Left renal cortex interstitium (tissue), 4 donors: ENCODE data around the gene RHCE. TPM values are rescaled to one million over a fixed set of nuclear protein-coding genes. Genes with fewer than 3 reads are reported as not detected.
"Not testable (repeated sequence)": the region's sequence is repeated elsewhere in the genome, so short reads cannot be mapped to it uniquely, and the experiment has no call there.

Experiments used
- DNase-seq, 4 donors: peaks; one replicate each; pipeline ENCODE4 v3.0.0-alpha.2; 2013; ENCODE audit warnings: low read depth in 4 of 4, low spot score in 2 of 4, missing footprints in 1 of 4
- polyA plus RNA-seq, 4 donors: library from polyadenylated mRNA; unstranded; fragments of 120-200 nt; gene quantifications; one replicate each; pipeline ENCODE4 v1.2.1, GENCODE V29; 2013; ENCODE audit not compliant: insufficient read length in 4 of 4

Gene RHCE
- polyA plus RNA-seq = 1 to 10 TPM in 1 of 4 donors, under 1 TPM in 3; 0.56 to 1.9 (median 0.86) TPM

- DNase-seq = not testable (repeated sequence)
Measured at GRCh38 chr1:25420715-25421114, at the start of gene RHCE. Gene RHCE (minus strand): TSS chr1:25420825. CDS start chr1:25420786, 39 bp downstream.

DNA sequence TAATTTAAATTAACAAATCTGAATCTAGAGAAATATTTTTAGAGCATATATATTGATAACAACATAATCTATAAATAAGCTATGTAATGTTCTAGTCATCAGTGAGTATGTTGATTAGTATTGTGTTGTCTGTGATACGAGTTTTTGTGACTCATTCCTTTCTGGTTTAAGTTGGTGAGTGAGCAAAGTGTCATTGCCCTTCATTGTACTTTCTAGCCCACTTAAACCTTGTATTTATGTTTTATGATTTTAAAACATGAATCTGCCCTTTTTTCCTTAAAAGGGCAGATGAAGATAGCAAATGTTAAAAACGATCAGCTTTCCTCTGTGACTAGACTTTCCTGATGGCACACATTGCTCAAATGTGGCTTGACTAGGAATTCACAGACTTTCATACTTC, 48.6 kb upstream of the RHCE start:
- no peak for DNase-seq

DNA sequence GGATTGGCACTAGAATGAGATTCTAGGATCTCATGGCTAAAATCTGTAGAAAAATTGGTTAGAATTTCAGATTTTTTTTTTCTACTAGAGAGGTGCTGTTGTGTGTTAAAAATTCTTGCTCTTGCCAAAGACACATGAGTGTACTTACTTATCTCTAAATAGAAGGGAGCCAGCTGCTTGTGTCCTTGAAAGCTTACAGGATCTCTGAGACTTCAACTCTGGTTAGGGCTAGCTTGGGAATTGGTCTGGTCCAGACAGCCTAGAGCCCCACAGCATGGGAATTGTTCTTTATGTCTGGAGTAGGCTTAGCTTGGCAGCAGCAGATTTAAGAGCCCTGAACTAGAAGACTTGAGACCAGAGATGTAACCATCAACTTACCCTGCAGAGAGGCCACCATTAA, 47.4 kb upstream of the RHCE start:
- no peak for DNase-seq

- DNase-seq = no peak
Measured at GRCh38 chr1:25467616-25468015, 47.0 kb upstream of the RHCE start.

- no peak for DNase-seq
Measured at GRCh38 chr1:25467193-25467592, 46.6 kb upstream of the RHCE start.

GRCh38 chr1:25462732-25463131, 42.1 kb upstream of the RHCE start:
- DNase-seq = no peak

DNA sequence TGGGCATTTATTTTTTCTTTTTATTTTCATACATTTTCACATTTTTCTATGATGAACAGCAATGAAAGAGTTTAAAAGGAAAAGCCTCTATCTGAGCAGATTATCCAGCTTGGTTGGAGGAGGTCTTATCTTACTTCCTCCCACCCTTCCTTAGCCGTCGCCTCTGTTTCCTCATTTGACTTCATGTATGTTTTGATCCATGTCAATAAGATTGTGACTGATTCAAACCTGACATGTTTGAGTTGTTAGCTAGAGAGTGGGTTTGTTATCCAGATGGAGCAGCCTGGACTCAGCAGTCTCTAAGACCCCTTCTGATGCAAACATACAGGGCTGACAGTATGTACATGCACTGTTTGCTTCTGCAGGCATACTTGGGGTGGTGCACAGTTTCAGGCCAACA, 41.2 kb upstream of the RHCE start:
- DNase-seq = no peak

GRCh38 chr1:25460816-25461215, 40.2 kb upstream of the RHCE start:
- not testable (repeated sequence) for DNase-seq

DNA sequence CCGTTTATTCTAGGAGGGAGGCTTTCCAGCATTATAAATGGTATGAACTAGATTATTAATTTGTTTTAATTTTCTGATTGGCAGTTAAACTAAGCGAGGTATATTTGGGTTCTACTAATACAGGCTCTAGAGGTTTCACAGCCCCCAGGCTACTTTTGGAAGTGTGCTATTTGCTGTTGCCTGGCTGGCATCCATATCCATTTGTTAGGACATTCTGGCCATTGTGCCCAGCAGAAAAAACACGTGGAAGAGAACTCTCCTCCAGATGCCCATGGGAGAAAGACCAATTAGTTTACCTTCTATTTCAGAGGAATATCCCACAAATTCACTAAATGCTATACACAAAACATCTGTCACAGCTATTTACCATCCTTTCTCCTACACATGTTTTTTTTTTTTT, 39.4 kb upstream of the RHCE start:
- no peak for DNase-seq

GRCh38 chr1:25458541-25459298, 38.1 kb upstream of the RHCE start:
- no peak for DNase-seq

- DNase-seq = no peak
Measured at GRCh38 chr1:25456502-25456901, 35.9 kb upstream of the RHCE start.

DNA sequence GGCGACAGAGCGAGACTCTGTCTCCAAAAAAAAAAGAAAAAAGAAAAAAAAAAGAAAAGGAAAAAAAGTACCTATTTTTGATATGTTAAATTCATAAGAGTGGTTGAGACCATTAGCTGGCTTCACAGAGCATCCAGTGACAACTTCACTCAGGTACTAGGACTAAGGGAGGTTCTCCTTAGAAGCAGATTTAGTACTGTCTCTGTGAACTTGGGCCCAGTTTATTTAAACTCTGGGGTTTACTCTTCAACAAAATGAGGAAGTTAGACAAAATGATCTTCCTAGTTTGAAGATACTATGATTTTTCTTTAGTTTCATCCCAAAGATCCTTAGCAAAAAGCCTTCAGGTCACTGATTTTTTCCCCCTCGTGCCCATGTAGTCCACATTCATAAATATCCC, 31.3 kb upstream of the RHCE start:
- no peak for DNase-seq

DNA sequence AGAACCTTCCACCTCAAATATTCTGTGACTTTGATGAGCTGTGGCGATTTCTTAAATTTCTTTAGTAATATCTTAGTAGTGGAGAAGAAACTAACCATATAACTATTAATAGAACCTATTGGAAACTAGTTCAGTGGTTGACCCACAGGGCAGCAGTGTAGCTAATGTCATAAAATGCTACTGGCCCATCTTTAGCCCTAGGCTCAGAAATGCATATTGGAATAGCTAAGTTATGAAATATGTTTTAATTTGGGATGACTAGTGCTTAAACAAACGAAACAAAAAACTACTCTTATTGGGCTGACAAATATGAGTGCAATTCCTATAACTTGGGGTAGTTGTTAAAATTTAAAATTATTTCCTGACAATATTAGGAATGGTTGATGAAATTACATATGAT, 30.3 kb upstream of the RHCE start:
- DNase-seq = no peak

- no peak for DNase-seq
Measured at GRCh38 chr1:25447547-25447946, 26.9 kb upstream of the RHCE start.

GRCh38 chr1:25445993-25446538, 25.4 kb upstream of the RHCE start:
- DNase-seq = no peak

GRCh38 chr1:25444604-25445003, 24.0 kb upstream of the RHCE start:
- DNase-seq = not testable (repeated sequence)

DNA sequence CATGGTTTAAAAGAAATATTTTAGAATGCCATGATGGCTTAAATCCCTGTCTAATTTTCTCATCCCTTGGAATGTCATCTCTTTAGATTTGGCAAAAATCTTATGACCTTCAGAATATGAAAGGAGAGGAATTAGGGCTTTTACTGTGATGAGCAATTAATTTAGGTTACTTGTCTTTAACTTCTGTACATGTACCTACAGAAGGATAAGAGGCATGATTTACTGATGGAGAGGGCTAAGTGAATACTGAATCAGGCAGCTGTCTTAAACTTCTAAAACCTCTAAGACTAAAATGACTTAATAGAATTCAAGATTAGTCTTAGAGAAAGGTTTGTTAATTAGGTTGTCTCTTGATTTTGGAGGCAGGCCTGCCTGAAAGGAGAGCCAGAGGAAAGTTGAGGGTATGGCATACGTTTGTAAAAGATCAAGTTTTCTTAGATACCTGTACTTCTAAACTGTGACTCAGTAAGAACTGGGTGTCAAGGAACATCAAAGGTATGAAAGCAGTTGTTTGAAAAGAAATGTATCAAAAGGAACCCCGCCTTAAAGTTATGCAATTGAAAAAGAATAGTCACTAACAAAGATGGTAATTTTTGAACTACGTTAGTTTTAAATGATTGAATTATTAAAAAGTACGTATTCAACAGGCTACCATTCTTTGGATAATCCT, 22.5 kb upstream of the RHCE start:
- no peak for DNase-seq

DNA sequence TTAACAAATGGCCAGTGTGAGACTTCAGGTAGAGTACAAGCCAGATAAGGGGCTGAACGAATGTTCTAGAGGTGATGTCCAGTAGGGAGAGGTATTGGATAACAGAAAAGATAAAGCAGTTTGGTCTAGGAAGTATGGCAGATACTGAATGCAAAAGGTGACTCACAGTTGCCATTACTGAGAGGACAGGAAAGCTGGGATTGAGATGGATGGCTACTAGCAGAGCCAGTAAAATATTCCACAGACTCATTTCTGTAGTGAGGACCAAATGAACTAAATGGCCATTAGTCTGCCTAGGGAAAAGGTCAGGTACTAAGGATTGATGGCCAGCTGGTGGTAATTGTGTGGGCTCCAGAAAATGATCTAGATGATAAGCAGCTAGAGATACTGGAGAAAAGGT, 21.6 kb upstream of the RHCE start:
- no peak for DNase-seq

DNA sequence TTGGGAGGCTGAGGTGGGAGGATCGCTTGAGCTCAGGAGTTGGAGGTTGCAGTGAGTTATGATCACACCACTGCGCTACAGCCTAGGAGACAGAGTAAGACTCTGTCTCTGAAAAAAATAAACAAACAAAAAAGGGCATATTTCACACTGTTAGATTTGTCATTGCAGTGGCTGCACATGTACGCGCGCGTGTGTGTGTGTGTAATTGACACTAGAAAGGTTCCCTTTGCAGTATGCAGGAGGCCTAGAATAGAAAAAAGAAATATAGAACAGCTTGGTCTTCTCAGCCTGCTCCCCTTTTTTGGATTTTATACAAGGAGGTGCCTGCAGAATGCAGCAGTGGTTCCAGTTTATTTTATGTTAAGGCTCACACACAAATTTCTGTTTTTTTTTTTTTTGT, 18.7 kb upstream of the RHCE start:
- DNase-seq = no peak

DNA sequence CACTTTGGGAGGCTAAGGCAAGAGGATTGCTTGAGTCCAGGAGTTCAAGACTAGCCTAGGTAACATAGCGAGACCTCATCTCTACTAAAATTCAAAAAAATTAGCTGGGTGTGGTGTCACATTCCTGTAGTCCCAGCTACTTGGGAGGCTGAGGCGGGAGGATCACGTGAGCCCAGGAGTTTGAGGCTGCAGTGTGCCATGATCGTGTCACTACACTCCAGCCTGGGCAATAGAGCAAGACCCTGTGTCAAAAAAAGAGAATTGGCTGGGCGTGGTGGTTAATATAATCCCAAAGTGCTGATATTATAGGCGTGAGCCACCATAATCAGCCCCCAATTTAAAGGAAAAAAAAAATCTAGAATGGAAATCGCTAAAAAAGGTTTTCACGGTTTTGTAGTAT, 17.0 kb upstream of the RHCE start:
- DNase-seq = no peak

DNA sequence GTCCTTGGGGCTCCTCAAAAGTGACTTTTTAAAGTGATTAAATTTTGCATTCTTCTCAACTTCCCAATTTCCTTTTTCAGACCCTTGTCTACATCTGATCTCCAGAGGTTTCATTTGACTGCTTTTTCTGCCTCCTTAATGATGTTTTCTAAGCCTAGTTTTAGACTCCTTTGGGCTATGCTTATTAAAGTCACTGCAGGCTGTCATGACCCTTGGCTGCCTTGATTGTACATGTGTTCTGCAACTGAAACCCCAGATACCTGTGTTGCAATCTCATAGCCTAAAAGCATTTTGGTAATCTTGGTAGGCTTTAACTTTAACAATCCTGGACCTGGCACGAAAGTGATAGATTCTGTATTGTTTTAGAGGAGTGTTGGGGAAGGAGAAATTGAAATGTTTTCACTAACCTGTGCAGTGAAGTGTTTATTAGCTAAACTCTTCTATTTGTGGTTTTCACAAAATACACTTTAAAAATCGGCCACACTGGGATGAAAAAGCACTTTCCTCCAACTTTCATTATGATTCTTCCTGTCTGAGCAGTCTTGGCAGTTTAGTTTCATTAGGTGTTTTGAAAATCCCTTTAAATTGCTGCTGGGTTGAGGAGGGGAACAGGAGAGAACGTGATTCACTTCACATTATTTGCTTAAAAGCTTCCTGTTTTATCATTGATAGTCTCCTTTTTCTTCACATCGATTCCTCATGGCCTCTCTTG, 14.9 kb upstream of the RHCE start:
- DNase-seq = no peak
